HEK293 (cell line): ENCODE data around the gene NAV1.

Experiments used
- CTCF ChIA-PET: fragments of 350-600 bp; formaldehyde crosslinking; extraction: SDS; loops from one replicate; lab custom pipeline; 2021; ENCODE audit warnings: antibody characterized with exemption; lab: Yijun Ruan, JAX
- POLR2A ChIA-PET: fragments of 300-600 bp; formaldehyde crosslinking; extraction: SDS; loops from one replicate; lab custom pipeline; 2020; ENCODE audit warnings: antibody characterized with exemption, inconsistent platforms; lab: Yijun Ruan, JAX
- H3K27ac ChIP-seq: fragments of 200-500 bp; sonication (Bioruptor generic); 2 replicates; pipeline ENCODE4 v1.5.1; 2014; ENCODE audit warnings: low read depth, low read length, control low read depth, inconsistent platforms; ENCODE audit errors: extremely low read depth
- H3K36me3 ChIP-seq, 2 experiments: fragments of 200-500 bp in 1 of 2; sonication (Bioruptor generic) in 1 of 2; 1 replicate in 1 of 2; 2 replicates in 1 of 2; pipeline ENCODE4 v1.5.1; 2014 to 2017; ENCODE audit warnings: inconsistent platforms in 2 of 2, low read length in 2 of 2; ENCODE audit not compliant: control insufficient read depth in 2 of 2, insufficient read depth in 1 of 2
- H3K4me1 ChIP-seq: fragments of 200-500 bp; sonication (Bioruptor generic); 2 replicates; pipeline ENCODE4 v1.5.1; 2014; ENCODE audit warnings: mild to moderate bottlenecking, low read length, inconsistent platforms; ENCODE audit not compliant: control insufficient read depth, insufficient read depth
- H3K4me3 ChIP-seq: 2 replicates; pipeline ENCODE4 v1.5.1; 2011; ENCODE audit warnings: low read depth, mild to moderate bottlenecking, control low read depth, low read length, moderate library complexity
- H3K9me3 ChIP-seq: fragments of 200-500 bp; sonication (Bioruptor generic); 2 replicates; pipeline ENCODE4 v1.5.1; 2014; ENCODE audit warnings: low read depth, low read length, inconsistent platforms; ENCODE audit not compliant: control insufficient read depth, insufficient read depth
- BCL6B ChIP-seq: fragments of 450-650 bp; formaldehyde crosslinking; IDR thresholded peaks from 2 replicates; pipeline ENCODE4 v1.5.1; 2017; ENCODE audit warnings: missing biosample characterization, missing genetic modification characterization
- GLI2 ChIP-seq: fragments of 450-650 bp; formaldehyde crosslinking; IDR thresholded peaks from 2 replicates; pipeline ENCODE4; 2017; ENCODE audit warnings: missing biosample characterization, missing genetic modification characterization, low read depth, borderline replicate concordance
- GLIS1 ChIP-seq: fragments of 450-650 bp; formaldehyde crosslinking; IDR thresholded peaks from 2 replicates; pipeline ENCODE4 v1.5.1; 2016; ENCODE audit warnings: missing biosample characterization, missing genetic modification characterization
- GLIS2 ChIP-seq: fragments of 450-650 bp; formaldehyde crosslinking; IDR thresholded peaks from 2 replicates; pipeline ENCODE4 v1.5.1; 2016; ENCODE audit warnings: missing biosample characterization, missing genetic modification characterization
- OVOL3 ChIP-seq: fragments of 450-650 bp; formaldehyde crosslinking; IDR thresholded peaks from 2 replicates; pipeline ENCODE4 v1.5.1; 2016; ENCODE audit warnings: missing biosample characterization, missing genetic modification characterization
- PBX3 ChIP-seq: sonication (generic); formaldehyde crosslinking; IDR thresholded peaks from 2 replicates; pipeline ENCODE4 v1.8.1; 2022; ENCODE audit warnings: mild to moderate bottlenecking, moderate library complexity, missing genetic modification reagents
- TCF7L2 ChIP-seq: IDR thresholded peaks from 2 replicates; pipeline ENCODE4 v1.6.1; 2011; ENCODE audit warnings: low read depth, mild to moderate bottlenecking, inconsistent platforms, low read length, moderate library complexity, borderline replicate concordance
- YY1 ChIP-seq: fragments of 450-650 bp; formaldehyde crosslinking; IDR thresholded peaks from 2 replicates; pipeline ENCODE4 v1.5.1; 2018; ENCODE audit warnings: missing biosample characterization, missing genetic modification characterization
- ZBTB11 ChIP-seq: fragments of 450-650 bp; formaldehyde crosslinking; conservative IDR thresholded peaks from 2 replicates; pipeline ENCODE4 v1.5.1; 2016; ENCODE audit warnings: low read depth, missing biosample characterization, missing genetic modification characterization
- ZBTB7A ChIP-seq: fragments of 450-650 bp; formaldehyde crosslinking; IDR thresholded peaks from 2 replicates; pipeline ENCODE4 v1.5.1; 2016; ENCODE audit warnings: low read depth, missing biosample characterization, missing genetic modification characterization
- ZBTB8A ChIP-seq: fragments of 450-650 bp; formaldehyde crosslinking; IDR thresholded peaks from 2 replicates; pipeline ENCODE4 v1.5.1; 2016; ENCODE audit warnings: missing biosample characterization, missing genetic modification characterization
- ZNF112 ChIP-seq: fragments of 450-650 bp; formaldehyde crosslinking; IDR thresholded peaks from 2 replicates; pipeline ENCODE4 v1.5.0; 2017; ENCODE audit warnings: missing biosample characterization, missing genetic modification characterization
- ZNF133 ChIP-seq: fragments of 450-650 bp; formaldehyde crosslinking; IDR thresholded peaks from 2 replicates; pipeline ENCODE4 v1.5.1; 2016; ENCODE audit warnings: missing biosample characterization, missing genetic modification characterization
- ZNF140 ChIP-seq: fragments of 450-650 bp; formaldehyde crosslinking; IDR thresholded peaks from 2 replicates; pipeline ENCODE4 v1.5.1; 2016; ENCODE audit warnings: missing biosample characterization, missing genetic modification characterization
- ZNF146 ChIP-seq: fragments of 450-650 bp; formaldehyde crosslinking; IDR thresholded peaks from 2 replicates; pipeline ENCODE4 v1.5.1; 2016; ENCODE audit warnings: missing biosample characterization, missing genetic modification characterization
- ZNF19 ChIP-seq: fragments of 450-650 bp; formaldehyde crosslinking; IDR thresholded peaks from 2 replicates; pipeline ENCODE4; 2016; ENCODE audit warnings: missing biosample characterization, missing genetic modification characterization, low read depth
- ZNF292 ChIP-seq: fragments of 450-650 bp; formaldehyde crosslinking; IDR thresholded peaks from 2 replicates; pipeline ENCODE4 v1.5.1; 2016; ENCODE audit warnings: low read depth, missing biosample characterization, missing genetic modification characterization, borderline replicate concordance
- ZNF394 ChIP-seq: fragments of 450-650 bp; formaldehyde crosslinking; IDR thresholded peaks from 2 replicates; pipeline ENCODE4 v1.5.1; 2016; ENCODE audit warnings: missing biosample characterization, missing genetic modification characterization, mild to moderate bottlenecking, moderate library complexity, borderline replicate concordance
- ZNF404 ChIP-seq: fragments of 450-650 bp; formaldehyde crosslinking; IDR thresholded peaks from 2 replicates; pipeline ENCODE4 v1.5.1; 2017; ENCODE audit warnings: missing biosample characterization, missing genetic modification characterization
- ZNF426 ChIP-seq: fragments of 450-650 bp; formaldehyde crosslinking; IDR thresholded peaks from 2 replicates; pipeline ENCODE4 v1.5.1; 2017; ENCODE audit warnings: missing biosample characterization, missing genetic modification characterization, mild to moderate bottlenecking, inconsistent platforms, moderate library complexity
- ZNF623 ChIP-seq: fragments of 450-650 bp; formaldehyde crosslinking; IDR thresholded peaks from 2 replicates; pipeline ENCODE4 v1.5.1; 2016; ENCODE audit warnings: missing biosample characterization, missing genetic modification characterization
- ZNF654 ChIP-seq: fragments of 450-650 bp; formaldehyde crosslinking; IDR thresholded peaks from 2 replicates; pipeline ENCODE4 v1.5.1; 2016; ENCODE audit warnings: low read depth, missing biosample characterization, missing genetic modification characterization
- ZNF660 ChIP-seq: fragments of 450-650 bp; IDR thresholded peaks from 2 replicates; pipeline ENCODE4 v1.5.1; 2018; ENCODE audit warnings: missing biosample characterization, mild to moderate bottlenecking, missing genetic modification characterization
- ZNF664 ChIP-seq: fragments of 450-650 bp; formaldehyde crosslinking; IDR thresholded peaks from 2 replicates; pipeline ENCODE4 v1.5.1; 2016; ENCODE audit warnings: missing biosample characterization, missing genetic modification characterization
- ZNF692 ChIP-seq: fragments of 450-650 bp; formaldehyde crosslinking; IDR thresholded peaks from 2 replicates; pipeline ENCODE4 v1.5.1; 2016; ENCODE audit warnings: missing biosample characterization, missing genetic modification characterization
- ZNF776 ChIP-seq: fragments of 450-650 bp; formaldehyde crosslinking; IDR thresholded peaks from 2 replicates; pipeline ENCODE4 v1.5.0; 2017; ENCODE audit warnings: missing biosample characterization, missing genetic modification characterization, borderline replicate concordance
- ZNF785 ChIP-seq: fragments of 450-650 bp; formaldehyde crosslinking; IDR thresholded peaks from 2 replicates; pipeline ENCODE4 v1.5.1; 2016; ENCODE audit warnings: missing biosample characterization, missing genetic modification characterization
- ZSCAN16 ChIP-seq: fragments of 450-650 bp; formaldehyde crosslinking; IDR thresholded peaks from 2 replicates; pipeline ENCODE4 v1.5.1; 2016; ENCODE audit warnings: missing biosample characterization, missing genetic modification characterization
- ZXDB ChIP-seq: fragments of 450-650 bp; formaldehyde crosslinking; IDR thresholded peaks from 2 replicates; pipeline ENCODE4 v1.5.1; 2016; ENCODE audit warnings: missing biosample characterization, missing genetic modification characterization

NAV1 gene

GRCh38 chr1:201501812-201502510, 37.0 kb upstream of the NAV1 start (continued):
- TF ChIP-seq ZNF426 (tag by site-specific recombination) (peak; percentile 74), ZNF664 (tag by site-specific recombination) (0 out of 2 replicates have a peak, but pooled peaks have one; percentile 39), ZNF404 (tag by site-specific recombination) (peak; percentile 77), ZNF654 (tag by site-specific recombination) (peak; percentile 40), ZXDB (tag by site-specific recombination) (0 out of 2 replicates have a peak, but pooled peaks have one; percentile 53), ZNF623 (tag by site-specific recombination) (peak; percentile 74), ZSCAN16 (tag by site-specific recombination) (no peak), ZNF785 (tag by site-specific recombination) (no peak), OVOL3 (0 out of 2 replicates have a peak, but pooled peaks have one; percentile 15), ZNF394 (tag by site-specific recombination) (peak; percentile 92), ZBTB11 (tag by site-specific recombination) (no peak; the same call in 1 of the 2 replicates), ZBTB8A (tag by site-specific recombination) (peak; percentile 64), ZNF292 (tag by site-specific recombination) (0 out of 2 replicates have a peak, but pooled peaks have one; percentile 57), ZNF19 (tag by site-specific recombination) (0 out of 2 replicates have a peak, but pooled peaks have one; percentile 55), ZNF146 (tag by site-specific recombination) (no peak), ZNF133 (tag by site-specific recombination) (no peak), ZNF660 (tag by site-specific recombination) (no peak), ZNF140 (peak; percentile 62; the same call in 1 of the 2 replicates), GLIS1 (no peak), GLI2 (tag by site-specific recombination) (peak; percentile 27; the same call in 1 of the 2 replicates)

- H3K27ac ChIP-seq = no peak overlapping the region
- H3K9me3 ChIP-seq = no peaks in the 10 kb centered on the region
- H3K4me3 ChIP-seq = no peak overlapping the region
- H3K4me1 ChIP-seq = no peaks in the 10 kb centered on the region; the same call in none of the 2 replicates
- TF ChIP-seq GLIS2 (tag by site-specific recombination) (no peak), ZNF776 (tag by site-specific recombination) (no peak), TCF7L2 (no peak), YY1 (tag by site-specific recombination) (no peak), ZNF112 (tag by site-specific recombination) (no peak), BCL6B (tag by site-specific recombination) (no peak), PBX3 (CRISPR knock-in tag) (no peak), ZBTB7A (no peak), ZNF692 (tag by site-specific recombination) (no peak), ZNF426 (tag by site-specific recombination) (no peak)
- CTCF ChIA-PET = interaction anchor here (0.5 to 5.5 kb wide), 13 partner anchors 11 to 503 kb away, joined by 3 to 74 read pairs (median 4); no protein-coding TSS in a partner anchor
- no peaks in the 10 kb centered on the region for H3K36me3 ChIP-seq
- POLR2A ChIA-PET = interaction anchor here (0.6 to 1.6 kb wide), 5 partner anchors 10 to 327 kb away, joined by 3 to 4 read pairs (median 4); partner anchors contain the start of genes IPO9 and PHLDA3
Measured at GRCh38 chr1:201502511-201502857, 36.4 kb upstream of the NAV1 start.
